ENCODE measurements around the gene CACNG3.
"Not testable (repeated sequence)": the region's sequence is repeated elsewhere in the genome, so short reads cannot be mapped to it uniquely, and the experiment has no call there.

Gene CACNG3

GRCh38 chr16:24255456-24256371 is at the start of gene CACNG3:
Gene CACNG3 (plus strand): TSS chr16:24256335. CDS start chr16:24256755, 420 bp downstream.
- Histone ChIP-seq H3K36me3 (ENCODE audit: control insufficient read depth, insufficient read depth, low read length) (no peaks in the 10 kb centered on the region), H3K27ac (ENCODE audit: low read depth, low read length) (no peak within 1 kb of the TSS), H3K4me1 (ENCODE audit: control insufficient read depth, insufficient read depth, low read length) (no peaks in the 10 kb centered on the region), H3K9ac (ENCODE audit: low read length) (no peak within 1 kb of the TSS), H3K4me3 (ENCODE audit: low read length) (no peak within 1 kb of the TSS), H3K27me3 (ENCODE audit: control insufficient read depth, insufficient read depth, low read length) (no peaks in the 10 kb centered on the region)

DNA sequence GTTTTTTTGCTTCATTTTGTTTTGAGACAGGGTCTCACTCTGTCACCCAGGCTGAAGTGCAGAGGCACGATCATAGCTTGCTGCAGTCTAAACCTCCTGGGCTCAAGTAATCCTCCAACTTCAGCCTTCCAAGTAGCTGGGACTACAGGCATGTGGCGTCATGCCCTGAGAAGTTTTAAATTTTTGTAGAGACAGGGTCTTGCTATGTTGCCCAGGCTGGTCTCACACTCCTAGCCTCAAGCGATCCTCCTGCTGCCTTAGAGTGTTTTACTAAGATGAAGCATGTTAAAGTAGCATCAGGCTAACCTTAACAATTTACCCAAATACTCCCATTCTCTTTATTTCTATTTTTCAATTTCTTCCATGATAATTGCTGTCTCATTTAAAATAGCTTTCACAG is 49.2 kb upstream of the CACNG3 start:
- no peaks in the 10 kb centered on the region for H3K27me3 ChIP-seq (ENCODE audit: control insufficient read depth, insufficient read depth, low read length)
- H3K36me3 ChIP-seq (ENCODE audit: control insufficient read depth, insufficient read depth, low read length) = no peaks in the 10 kb centered on the region
- no peak overlapping the region for H3K4me3 ChIP-seq (ENCODE audit: low read length)
- H3K9ac ChIP-seq (ENCODE audit: low read length) = no peak overlapping the region
- H3K4me1 ChIP-seq (ENCODE audit: control insufficient read depth, insufficient read depth, low read length) = no peaks in the 10 kb centered on the region
- no peak overlapping the region for H3K27ac ChIP-seq (ENCODE audit: low read depth, low read length)

DNA sequence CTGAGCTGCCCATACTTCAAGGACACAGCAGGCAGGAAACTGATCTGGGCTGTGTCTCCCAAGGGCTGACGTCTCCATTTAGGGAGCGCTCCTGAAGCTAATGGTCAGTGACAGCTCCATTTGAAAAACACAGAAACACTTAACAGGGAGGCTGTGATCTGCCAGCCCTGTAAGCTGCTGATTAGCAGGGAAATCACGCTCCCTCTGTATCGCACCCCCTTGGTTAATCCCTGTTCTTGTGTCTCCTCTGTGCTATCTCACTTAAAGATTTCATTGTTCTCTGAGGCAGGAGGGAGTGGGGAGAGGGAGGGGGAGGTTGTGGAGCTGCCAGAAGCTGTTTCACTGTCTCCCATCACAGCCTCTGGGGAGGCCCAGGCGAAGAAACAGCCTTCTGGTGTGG is 47.4 kb upstream of the CACNG3 start:
- H3K27me3 ChIP-seq (ENCODE audit: control insufficient read depth, insufficient read depth, low read length) = no peaks in the 10 kb centered on the region
- H3K27ac ChIP-seq (ENCODE audit: low read depth, low read length) = peak overlapping the region; percentile 54
- no peaks in the 10 kb centered on the region for H3K4me1 ChIP-seq (ENCODE audit: control insufficient read depth, insufficient read depth, low read length)
- H3K9ac ChIP-seq (ENCODE audit: low read length) = no peak overlapping the region
- no peak overlapping the region for H3K4me3 ChIP-seq (ENCODE audit: low read length)
- no peaks in the 10 kb centered on the region for H3K36me3 ChIP-seq (ENCODE audit: control insufficient read depth, insufficient read depth, low read length)

DNA sequence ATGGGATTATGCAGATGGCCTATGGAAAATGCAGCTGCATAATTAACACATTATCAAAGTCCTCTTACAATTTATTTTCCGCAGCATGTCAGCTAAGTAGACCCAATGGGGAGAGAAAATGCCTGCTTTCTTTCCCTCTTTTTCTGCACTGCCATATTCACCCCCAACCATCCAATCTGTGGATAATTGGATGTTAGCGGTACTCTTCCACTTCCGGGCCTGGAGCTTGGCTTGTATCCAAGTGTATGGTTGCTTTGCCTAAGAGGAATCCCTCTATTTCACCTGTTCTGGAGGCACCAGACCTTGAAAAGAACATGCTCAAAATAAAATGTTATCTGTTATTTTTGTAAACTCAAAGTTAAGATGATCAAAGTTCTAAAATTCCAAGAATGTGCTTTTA is 41.1 kb upstream of the CACNG3 start:
- no peaks in the 10 kb centered on the region for H3K27me3 ChIP-seq (ENCODE audit: control insufficient read depth, insufficient read depth, low read length)
- H3K27ac ChIP-seq (ENCODE audit: low read depth, low read length) = no peak overlapping the region
- no peak overlapping the region for H3K9ac ChIP-seq (ENCODE audit: low read length)
- no peaks in the 10 kb centered on the region for H3K4me1 ChIP-seq (ENCODE audit: control insufficient read depth, insufficient read depth, low read length)
- no peaks in the 10 kb centered on the region for H3K36me3 ChIP-seq (ENCODE audit: control insufficient read depth, insufficient read depth, low read length)
- H3K4me3 ChIP-seq (ENCODE audit: low read length) = no peak overlapping the region

DNA sequence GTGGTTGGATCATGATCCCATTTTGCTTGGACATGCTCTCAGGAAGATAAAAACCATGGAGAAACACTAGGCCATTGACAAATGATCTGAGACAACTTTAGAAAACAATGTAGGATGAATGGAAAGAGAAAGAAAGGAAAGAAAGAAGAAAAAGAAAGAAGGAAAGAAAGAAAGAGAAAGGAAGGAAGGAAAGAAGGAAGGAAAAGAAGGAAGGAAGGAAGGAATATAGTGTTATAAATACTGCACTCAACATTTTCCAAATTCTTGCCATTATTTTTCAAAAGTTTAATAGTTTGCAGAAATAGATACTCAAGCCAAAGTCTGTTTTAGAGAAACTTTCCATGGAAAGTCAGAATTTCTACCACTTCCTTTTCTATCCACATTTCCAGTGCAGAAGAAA is 39.2 kb upstream of the CACNG3 start:
- H3K27ac ChIP-seq (ENCODE audit: low read depth, low read length) = no peak overlapping the region

GRCh38 chr16:24217461-24217860 is 38.7 kb upstream of the CACNG3 start:
- H3K9ac ChIP-seq (ENCODE audit: low read length) = no peak overlapping the region
- H3K36me3 ChIP-seq (ENCODE audit: control insufficient read depth, insufficient read depth, low read length) = no peaks in the 10 kb centered on the region
- H3K4me3 ChIP-seq (ENCODE audit: low read length) = no peak overlapping the region
- H3K4me1 ChIP-seq (ENCODE audit: control insufficient read depth, insufficient read depth, low read length) = no peaks in the 10 kb centered on the region
- H3K27ac ChIP-seq (ENCODE audit: low read depth, low read length) = no peak overlapping the region
- H3K27me3 ChIP-seq (ENCODE audit: control insufficient read depth, insufficient read depth, low read length) = no peaks in the 10 kb centered on the region

More for the DNA sequence above, 39.2 kb upstream of the CACNG3 start:
- H3K36me3 ChIP-seq (ENCODE audit: control insufficient read depth, insufficient read depth, low read length) = no peaks in the 10 kb centered on the region
- no peaks in the 10 kb centered on the region for H3K4me1 ChIP-seq (ENCODE audit: control insufficient read depth, insufficient read depth, low read length)
- H3K4me3 ChIP-seq (ENCODE audit: low read length) = no peak overlapping the region
- no peak overlapping the region for H3K9ac ChIP-seq (ENCODE audit: low read length)
- H3K27me3 ChIP-seq (ENCODE audit: control insufficient read depth, insufficient read depth, low read length) = no peaks in the 10 kb centered on the region

GRCh38 chr16:24218299-24218698 is 37.8 kb upstream of the CACNG3 start:
- no peaks in the 10 kb centered on the region for H3K4me1 ChIP-seq (ENCODE audit: control insufficient read depth, insufficient read depth, low read length)
- no peaks in the 10 kb centered on the region for H3K27me3 ChIP-seq (ENCODE audit: control insufficient read depth, insufficient read depth, low read length)
- H3K9ac ChIP-seq (ENCODE audit: low read length) = no peak overlapping the region
- H3K36me3 ChIP-seq (ENCODE audit: control insufficient read depth, insufficient read depth, low read length) = no peaks in the 10 kb centered on the region
- H3K4me3 ChIP-seq (ENCODE audit: low read length) = no peak overlapping the region
- H3K27ac ChIP-seq (ENCODE audit: low read depth, low read length) = no peak overlapping the region

DNA sequence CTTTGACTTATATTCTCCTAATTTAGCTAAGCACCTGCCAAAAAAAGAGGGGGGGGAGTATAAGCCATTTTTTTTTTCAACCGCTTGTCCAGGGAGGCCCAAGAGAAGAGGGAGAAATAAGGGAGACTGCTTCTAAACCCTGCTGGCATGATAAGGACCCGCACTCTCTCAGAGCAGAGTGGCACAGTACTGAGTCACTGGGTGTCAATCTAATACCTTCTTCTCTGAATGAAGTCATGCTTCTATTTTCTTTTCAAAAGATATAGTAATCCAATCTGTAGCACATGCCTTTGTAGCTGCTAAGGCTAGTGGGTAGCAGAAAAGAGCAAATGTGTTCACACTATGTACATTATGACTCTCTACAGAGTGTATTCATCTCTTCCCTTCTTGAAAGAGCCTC is 34.9 kb upstream of the CACNG3 start:
- H3K9ac ChIP-seq (ENCODE audit: low read length) = no peak overlapping the region

DNA sequence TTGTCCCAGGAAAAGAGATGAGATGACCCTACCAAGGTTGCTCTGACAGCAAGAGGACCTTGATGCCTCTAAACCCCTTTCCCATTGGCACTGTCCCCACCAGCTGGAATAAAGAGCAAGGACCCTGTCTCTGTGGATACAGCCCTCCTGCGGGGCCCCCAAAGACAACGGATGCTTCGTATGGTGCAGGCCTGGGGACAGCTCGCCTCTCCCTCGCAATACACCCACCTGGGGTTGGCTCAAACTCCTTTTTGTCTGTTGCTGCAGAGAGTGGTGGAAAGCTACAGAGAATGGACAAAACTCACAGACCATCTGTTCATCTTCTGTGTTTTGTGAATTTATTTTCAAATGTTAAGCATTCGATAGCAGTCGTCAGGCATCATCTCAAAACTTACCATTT is 27.6 kb upstream of the CACNG3 start:
- H3K27me3 ChIP-seq (ENCODE audit: control insufficient read depth, insufficient read depth, low read length) = peaks cover 2% of the 10 kb centered on the region
- H3K27ac ChIP-seq (ENCODE audit: low read depth, low read length) = no peak overlapping the region
- no peak overlapping the region for H3K9ac ChIP-seq (ENCODE audit: low read length)
- no peaks in the 10 kb centered on the region for H3K36me3 ChIP-seq (ENCODE audit: control insufficient read depth, insufficient read depth, low read length)
- no peak overlapping the region for H3K4me3 ChIP-seq (ENCODE audit: low read length)
- no peaks in the 10 kb centered on the region for H3K4me1 ChIP-seq (ENCODE audit: control insufficient read depth, insufficient read depth, low read length)

More for the DNA sequence above, 34.9 kb upstream of the CACNG3 start:
- Histone ChIP-seq H3K36me3 (ENCODE audit: control insufficient read depth, insufficient read depth, low read length) (no peaks in the 10 kb centered on the region), H3K4me1 (ENCODE audit: control insufficient read depth, insufficient read depth, low read length) (no peaks in the 10 kb centered on the region), H3K4me3 (ENCODE audit: low read length) (no peak overlapping the region), H3K27ac (ENCODE audit: low read depth, low read length) (no peak overlapping the region), H3K27me3 (ENCODE audit: control insufficient read depth, insufficient read depth, low read length) (peaks cover 2% of the 10 kb centered on the region)

DNA sequence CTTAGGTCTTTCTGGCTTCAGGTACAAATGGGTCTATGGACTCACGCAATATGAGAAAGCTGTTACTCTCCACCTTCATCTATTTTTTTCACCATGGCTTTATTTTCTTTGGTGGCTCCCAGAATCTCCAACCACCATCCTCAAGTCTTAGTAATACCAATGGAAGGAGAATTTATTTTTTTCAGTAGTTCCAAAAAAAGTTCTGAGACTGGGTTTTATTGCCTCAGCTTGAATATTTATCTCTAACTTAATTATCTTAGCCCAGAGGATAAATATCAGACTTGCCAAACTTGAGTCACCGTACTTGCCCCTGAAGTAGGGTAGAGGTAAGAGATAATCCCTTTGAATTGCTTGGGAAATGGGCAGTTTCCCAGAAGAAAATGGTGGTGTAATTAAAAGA is 23.2 kb upstream of the CACNG3 start:
- H3K27me3 ChIP-seq (ENCODE audit: control insufficient read depth, insufficient read depth, low read length) = no peaks in the 10 kb centered on the region
- H3K9ac ChIP-seq (ENCODE audit: low read length) = no peak overlapping the region
- no peaks in the 10 kb centered on the region for H3K4me1 ChIP-seq (ENCODE audit: control insufficient read depth, insufficient read depth, low read length)
- H3K4me3 ChIP-seq (ENCODE audit: low read length) = no peak overlapping the region
- H3K36me3 ChIP-seq (ENCODE audit: control insufficient read depth, insufficient read depth, low read length) = no peaks in the 10 kb centered on the region
- H3K27ac ChIP-seq (ENCODE audit: low read depth, low read length) = no peak overlapping the region

- Histone ChIP-seq H3K27me3 (ENCODE audit: control insufficient read depth, insufficient read depth, low read length) (no peaks in the 10 kb centered on the region), H3K27ac (ENCODE audit: low read depth, low read length) (no peak overlapping the region), H3K4me1 (ENCODE audit: control insufficient read depth, insufficient read depth, low read length) (no peaks in the 10 kb centered on the region), H3K4me3 (ENCODE audit: low read length) (no peak overlapping the region), H3K9ac (ENCODE audit: low read length) (no peak overlapping the region), H3K36me3 (ENCODE audit: control insufficient read depth, insufficient read depth, low read length) (no peaks in the 10 kb centered on the region)
These were observed 21.4 kb upstream of the CACNG3 start for GRCh38 chr16:24234737-24235136.

DNA sequence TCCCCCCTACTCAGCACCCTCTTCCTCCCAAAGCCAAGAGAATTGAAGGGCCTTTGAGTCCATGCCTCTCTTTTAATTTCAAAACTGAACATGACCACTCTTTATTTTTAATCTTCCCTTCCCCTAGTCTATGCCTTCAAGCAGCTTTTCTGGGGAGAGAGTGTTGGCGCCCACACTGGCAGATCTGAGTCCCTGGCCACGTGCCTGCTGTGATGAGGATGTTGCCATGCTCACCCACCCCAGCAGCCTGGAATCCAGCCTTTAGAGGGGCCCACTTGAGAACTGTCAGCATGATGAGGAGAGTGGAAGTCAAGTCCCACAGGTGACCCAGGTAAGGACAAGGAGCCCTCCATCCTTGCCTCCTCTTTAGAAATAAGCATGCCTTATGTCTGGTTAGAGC is 20.3 kb upstream of the CACNG3 start:
- H3K27ac ChIP-seq (ENCODE audit: low read depth, low read length) = no peak overlapping the region
- H3K4me3 ChIP-seq (ENCODE audit: low read length) = no peak overlapping the region
- H3K4me1 ChIP-seq (ENCODE audit: control insufficient read depth, insufficient read depth, low read length) = no peaks in the 10 kb centered on the region
- H3K36me3 ChIP-seq (ENCODE audit: control insufficient read depth, insufficient read depth, low read length) = no peaks in the 10 kb centered on the region
- H3K27me3 ChIP-seq (ENCODE audit: control insufficient read depth, insufficient read depth, low read length) = no peaks in the 10 kb centered on the region
- no peak overlapping the region for H3K9ac ChIP-seq (ENCODE audit: low read length)

GRCh38 chr16:24238846-24239245 is 17.3 kb upstream of the CACNG3 start:
- H3K9ac ChIP-seq (ENCODE audit: low read length); H3K27ac ChIP-seq (ENCODE audit: low read depth, low read length); H3K4me3 ChIP-seq (ENCODE audit: low read length); H3K36me3 ChIP-seq (ENCODE audit: control insufficient read depth, insufficient read depth, low read length); H3K4me1 ChIP-seq (ENCODE audit: control insufficient read depth, insufficient read depth, low read length); H3K27me3 ChIP-seq (ENCODE audit: control insufficient read depth, insufficient read depth, low read length): not testable (repeated sequence)

Measured in rectal smooth muscle tissue (tissue), 1 donor.